ENCODE results near the gene HOMER2. TPM values are rescaled to one million over a fixed set of nuclear protein-coding genes. Genes with fewer than 3 reads are reported as not detected.

Gene HOMER2
- total and polyA plus RNA-seq, 2 experiments from 2014 or later = 5.9 to 14.5 TPM

DNA sequence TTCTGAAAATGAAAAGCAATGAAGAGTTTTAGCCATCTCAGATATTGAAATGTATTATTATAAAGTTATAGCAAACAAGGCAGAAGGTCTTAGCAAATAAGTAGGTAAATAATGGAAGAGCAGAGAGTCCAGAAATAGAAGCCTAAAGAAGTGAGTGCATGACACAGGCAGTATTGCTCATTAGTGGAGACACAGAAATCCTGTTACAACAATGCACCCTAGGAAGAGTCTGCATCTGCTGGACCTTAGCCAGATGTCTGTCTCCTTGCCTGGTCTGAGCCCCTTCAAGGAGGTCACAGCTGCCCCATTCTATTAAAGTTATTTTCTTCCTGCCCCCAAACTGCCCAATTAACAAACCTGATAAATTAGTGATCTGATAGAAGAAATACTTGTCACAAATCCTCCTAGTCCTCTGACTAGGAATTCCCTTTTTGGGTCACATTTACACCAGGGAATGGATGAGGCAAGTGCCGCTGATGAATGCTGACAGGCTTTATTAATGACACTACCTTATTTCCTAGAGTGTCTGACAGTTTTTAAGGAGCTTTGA lies 51.9 kb downstream of the HOMER2 start:
- WGBS (ENCODE audit: low lambda C conversion rate, missing lambda C conversion rate) = 0% methylated on average over 1 of the region's 1 CpG
- Histone ChIP-seq H3K4me3 (no peak overlapping the region), H3K79me2 (no peaks in the 10 kb centered on the region), H4K20me1 (ENCODE audit: insufficient read depth, poor library complexity, severe bottlenecking) (no peaks in the 10 kb centered on the region), H3K9me2 (replicated peaks; ENCODE audit: insufficient read depth) (no peaks in the 10 kb centered on the region), H3K4me1 (ENCODE audit: insufficient read depth) (peaks cover 6% of the 10 kb centered on the region), H3K36me3 (replicated peaks; ENCODE audit: insufficient read depth, low read depth) (no peaks in the 10 kb centered on the region), H3K4me2 (no peak overlapping the region), H3K27me3 (no peaks in the 10 kb centered on the region), H3K9me3 (ENCODE audit: low read depth) (no peaks in the 10 kb centered on the region), H2AFZ (no peak overlapping the region), H3K27ac (no peak overlapping the region)
- DNase-seq (ENCODE audit: low spot score) = no peak
- TF ChIP-seq CTCF (IDR thresholded peaks at IDR 0.05; ENCODE audit: poor library complexity) (no peak), EZH2 (IDR thresholded peaks at IDR 0.05; ENCODE audit: borderline replicate concordance) (no peak), EZH2phosphoT487 (IDR thresholded peaks at IDR 0.05; ENCODE audit: low read depth, severe bottlenecking, unreplicated experiment) (no peak)

- H3K27ac ChIP-seq = no peak overlapping the region
- H3K4me3 ChIP-seq = no peak overlapping the region
- H3K9me2 ChIP-seq (replicated peaks; ENCODE audit: insufficient read depth) = no peaks in the 10 kb centered on the region
- no peak for TF ChIP-seq CTCF (IDR thresholded peaks at IDR 0.05; ENCODE audit: poor library complexity)
- TF ChIP-seq EZH2 (IDR thresholded peaks at IDR 0.05; ENCODE audit: borderline replicate concordance) = no peak
- no peak for TF ChIP-seq EZH2phosphoT487 (IDR thresholded peaks at IDR 0.05; ENCODE audit: low read depth, severe bottlenecking, unreplicated experiment)
- no peaks in the 10 kb centered on the region for H3K9me3 ChIP-seq (ENCODE audit: low read depth)
- peaks cover 6% of the 10 kb centered on the region for H3K4me1 ChIP-seq (ENCODE audit: insufficient read depth)
- DNase-seq (ENCODE audit: low spot score) = no peak
- H3K27me3 ChIP-seq = no peaks in the 10 kb centered on the region
- H3K4me2 ChIP-seq = no peak overlapping the region
- 91% methylated on average over 2 of the region's 2 CpGs for WGBS (ENCODE audit: low lambda C conversion rate, missing lambda C conversion rate)
- H4K20me1 ChIP-seq (ENCODE audit: insufficient read depth, poor library complexity, severe bottlenecking) = no peaks in the 10 kb centered on the region
- H3K79me2 ChIP-seq = no peaks in the 10 kb centered on the region
- no peaks in the 10 kb centered on the region for H3K36me3 ChIP-seq (replicated peaks; ENCODE audit: insufficient read depth, low read depth)
- no peak overlapping the region for H2AFZ ChIP-seq
These were observed 53.6 kb downstream of the HOMER2 start for GRCh38 chr15:82898961-82899360.

DNA sequence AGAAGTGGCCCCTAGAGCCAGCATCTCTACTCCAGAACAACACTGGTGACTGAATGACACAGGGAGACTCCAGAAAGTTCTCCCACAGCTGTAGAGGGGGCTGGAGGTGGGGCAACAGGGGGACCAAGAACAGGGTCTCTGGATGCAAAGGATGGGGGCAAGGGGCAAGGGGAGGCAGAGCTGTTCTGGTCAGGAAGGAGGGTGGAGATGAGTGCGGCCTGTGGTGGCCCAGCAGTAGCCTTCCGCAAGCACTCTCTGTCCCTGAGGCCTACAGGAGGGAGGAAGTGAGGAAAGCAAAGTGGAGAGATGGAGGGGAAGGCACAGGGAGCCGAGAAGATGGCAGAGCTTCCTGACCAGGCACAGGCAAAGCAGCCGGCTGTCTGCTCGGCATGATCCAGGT lies 56.5 kb downstream of the HOMER2 start:
- H3K9me3 ChIP-seq (ENCODE audit: low read depth) = no peaks in the 10 kb centered on the region
- H3K4me2 ChIP-seq = no peak overlapping the region
- no peak overlapping the region for H3K4me3 ChIP-seq
- H3K27ac ChIP-seq = no peak overlapping the region
- no peaks in the 10 kb centered on the region for H3K79me2 ChIP-seq
- no peak for DNase-seq (ENCODE audit: low spot score)
- H4K20me1 ChIP-seq (ENCODE audit: insufficient read depth, poor library complexity, severe bottlenecking) = no peaks in the 10 kb centered on the region
- no peak overlapping the region for H2AFZ ChIP-seq
- H3K4me1 ChIP-seq (ENCODE audit: insufficient read depth) = peaks cover 6% of the 10 kb centered on the region
- H3K36me3 ChIP-seq (replicated peaks; ENCODE audit: insufficient read depth, low read depth) = no peaks in the 10 kb centered on the region
- H3K9me2 ChIP-seq (replicated peaks; ENCODE audit: insufficient read depth) = no peaks in the 10 kb centered on the region
- WGBS (ENCODE audit: low lambda C conversion rate, missing lambda C conversion rate) = 89% methylated on average over 5 of the region's 5 CpGs
- TF ChIP-seq EZH2phosphoT487 (IDR thresholded peaks at IDR 0.05; ENCODE audit: low read depth, severe bottlenecking, unreplicated experiment) (no peak), EZH2 (IDR thresholded peaks at IDR 0.05; ENCODE audit: borderline replicate concordance) (no peak), CTCF (IDR thresholded peaks at IDR 0.05; ENCODE audit: poor library complexity) (no peak)
- no peaks in the 10 kb centered on the region for H3K27me3 ChIP-seq

Measured in hepatocyte (in vitro differentiated cells).